Left cardiac atrium (tissue), 4 donors: ENCODE results near the gene OR51D1. TPM values are rescaled to one million over a fixed set of nuclear protein-coding genes. Genes with fewer than 3 reads are reported as not detected.

Experiments
- ATAC-seq, 2 donors: fragments of 200-7000 bp; cut with Tn5 transposase; one replicate each; pipeline ENCODE4 v1.9.1; 2020; ENCODE audit warnings: mild to moderate bottlenecking in 2 of 2, moderate library complexity in 2 of 2
- DNase-seq: peaks from one replicate; pipeline ENCODE4 v3.0.0-alpha.2; 2020
- intact Hi-C, 2 donors: fragments of 100-400 bp; cut with DNase I; formaldehyde crosslinking; loops; one replicate each; pipeline versions ENCODE4 v1.14.1 to v1.15.1; 2022 to 2023
- long read RNA-seq: library from polyadenylated mRNA; unstranded; transcript quantifications from one replicate; pipeline ENCODE4 v2.0.0, GENCODE V29; 2021
- total RNA-seq, 2 donors: library from RNA; stranded (reverse); fragmentation: NEBNext Ultra II Directional; extraction: Animal tissue kit (Norgen Biotek cat#: 25700); gene quantifications; one replicate each; pipeline ENCODE4 v1.2.1, GENCODE V29; 2021
- donor health status: DM: no; HTN: yes; CAD: no.
- donor health status: DM: no; HTN: yes; CAD: no; lungs with severe emphysema.
- donor health status: DM: yes; HTN: yes; CAD: no.
- donor health status: Dilated cardiomyopathy.

Gene OR51D1, protein sequence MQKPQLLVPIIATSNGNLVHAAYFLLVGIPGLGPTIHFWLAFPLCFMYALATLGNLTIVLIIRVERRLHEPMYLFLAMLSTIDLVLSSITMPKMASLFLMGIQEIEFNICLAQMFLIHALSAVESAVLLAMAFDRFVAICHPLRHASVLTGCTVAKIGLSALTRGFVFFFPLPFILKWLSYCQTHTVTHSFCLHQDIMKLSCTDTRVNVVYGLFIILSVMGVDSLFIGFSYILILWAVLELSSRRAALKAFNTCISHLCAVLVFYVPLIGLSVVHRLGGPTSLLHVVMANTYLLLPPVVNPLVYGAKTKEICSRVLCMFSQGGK
- not detected for total RNA-seq
- long read RNA-seq: 0 reads

DNA sequence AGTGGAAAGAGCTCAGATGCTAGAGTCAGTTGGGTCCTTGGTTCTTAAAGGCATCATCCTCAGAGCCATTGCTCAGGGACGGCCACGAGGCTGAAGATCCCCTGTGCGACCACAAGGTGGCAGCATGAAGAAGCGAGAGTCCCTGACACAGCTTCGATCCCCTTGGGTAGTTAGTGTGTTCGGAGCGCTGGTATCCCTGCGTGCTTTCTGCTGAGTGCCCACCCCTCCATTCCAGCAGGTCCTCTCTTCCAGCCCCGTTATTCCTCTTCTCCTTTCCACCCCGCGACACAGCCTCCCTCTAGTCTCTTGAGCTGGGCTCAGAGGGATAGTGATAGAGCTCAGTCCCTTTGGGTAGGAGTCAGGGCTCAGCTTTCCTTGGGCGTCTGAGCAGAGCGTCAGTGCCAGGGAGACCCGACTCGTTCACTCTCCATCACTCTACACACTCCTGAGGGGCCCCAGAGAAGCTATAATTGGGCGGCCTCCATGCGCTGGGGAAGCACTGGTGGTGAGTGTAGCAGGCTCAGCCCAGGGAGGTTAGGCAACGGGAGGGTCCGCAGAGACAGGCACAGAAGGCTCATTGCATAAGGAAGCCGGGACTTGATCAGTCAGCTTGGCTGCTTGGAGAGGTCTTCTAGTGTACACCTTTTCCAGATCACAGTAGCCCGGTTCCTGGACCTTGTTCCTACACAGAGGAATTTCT lies at the start of gene OR51D1:
Gene OR51D1 (plus strand): TSS at position 516 of the 700 bp plus-strand sequence. CDS start 2,314 bp downstream, outside the sequence.
- DNase-seq (peak; percentile 66), ATAC-seq (peak; percentile 95 to 96)
- intact Hi-C loops: loop anchor here (2.0 to 5.0 kb wide), 3 partner anchors 190 to 365 kb away; no protein-coding TSS in a partner anchor

GRCh38 chr11:4589017-4589416 lies 48.3 kb upstream of the OR51D1 start:
- intact Hi-C loops: no loop called here
- ATAC-seq (no peak), DNase-seq (no peak)

DNA sequence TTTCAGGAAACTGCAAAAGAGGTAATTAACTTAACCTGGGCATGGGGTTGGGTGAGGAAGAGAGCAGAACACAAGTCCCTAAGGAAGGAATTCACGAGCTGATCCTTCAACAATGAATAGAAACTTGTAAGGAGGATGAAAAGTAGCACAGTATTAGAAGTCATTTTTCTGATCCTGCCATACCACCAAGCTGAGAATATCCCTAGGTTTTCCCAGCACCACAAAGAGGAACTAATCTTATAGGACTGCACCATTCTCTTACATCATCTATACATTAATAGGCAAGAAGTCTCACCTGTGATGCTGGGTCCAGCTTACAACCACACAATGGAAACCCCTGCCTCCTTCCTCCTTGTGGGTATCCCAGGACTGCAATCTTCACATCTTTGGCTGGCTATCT lies 43.5 kb upstream of the OR51D1 start, which contains the start of gene OR52I1:
Gene OR52I1 (plus strand): TSS at position 301 of the 400 bp plus-strand sequence. CDS start 0 bp downstream, at position 301.
- DNase-seq: no peak
- intact Hi-C loops: no loop called here
- no peak for ATAC-seq

DNA sequence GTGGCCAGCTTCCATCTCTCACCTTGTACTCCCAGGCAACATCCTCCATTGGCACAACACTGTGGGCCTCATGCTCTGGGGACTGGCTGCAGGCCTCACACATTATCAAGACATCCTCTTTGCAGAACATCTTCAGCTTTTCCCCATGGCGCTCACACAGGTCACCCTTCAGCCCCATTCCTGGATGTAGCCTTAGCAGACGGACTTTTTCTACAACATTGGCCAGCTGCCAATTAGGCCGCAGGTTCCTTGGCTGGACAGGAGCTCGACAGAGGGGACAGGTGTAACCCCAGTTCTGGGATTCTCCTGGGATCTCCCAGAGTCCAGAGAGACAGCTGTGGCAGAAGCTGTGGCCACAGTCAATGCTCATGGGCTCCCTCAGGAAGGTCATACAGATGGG lies 32.2 kb upstream of the OR51D1 start:
- intact Hi-C loops: no loop called here
- no peak for DNase-seq
- no peak for ATAC-seq

- intact Hi-C loops: no loop called here
- no peak for ATAC-seq
- DNase-seq: no peak
Observed at GRCh38 chr11:4606231-4607015, 30.9 kb upstream of the OR51D1 start.

DNA sequence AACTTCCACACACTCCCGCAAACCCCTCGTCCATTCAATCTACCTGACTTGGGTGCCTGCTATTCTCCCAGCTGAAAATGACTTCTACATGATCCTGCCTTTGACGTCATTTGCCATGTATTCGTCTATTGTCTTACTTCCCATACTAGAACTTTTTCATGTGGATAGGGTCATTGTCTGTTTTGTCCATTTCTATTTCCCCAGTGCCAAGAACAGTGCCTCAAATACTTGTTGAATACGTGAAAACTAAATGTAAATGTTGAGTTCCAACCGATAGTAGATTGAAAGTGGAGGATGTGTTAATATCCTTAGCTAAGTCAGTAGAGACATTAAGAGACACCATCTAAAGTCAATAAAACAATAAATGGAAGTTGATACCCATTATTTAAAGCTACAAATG lies 30.2 kb upstream of the OR51D1 start:
- intact Hi-C loops: no loop called here
- DNase-seq (no peak), ATAC-seq (no peak)

- intact Hi-C loops: no loop called here
- DNase-seq (peak; percentile 97), ATAC-seq (peak; percentile 100)
Observed at GRCh38 chr11:4607781-4608666, 29.3 kb upstream of the OR51D1 start, which contains the start of gene TRIM68. TSS of gene TRIM68 (minus strand) at chr11:4608231. CDS start at chr11:4605504, 2,727 bp downstream.

DNA sequence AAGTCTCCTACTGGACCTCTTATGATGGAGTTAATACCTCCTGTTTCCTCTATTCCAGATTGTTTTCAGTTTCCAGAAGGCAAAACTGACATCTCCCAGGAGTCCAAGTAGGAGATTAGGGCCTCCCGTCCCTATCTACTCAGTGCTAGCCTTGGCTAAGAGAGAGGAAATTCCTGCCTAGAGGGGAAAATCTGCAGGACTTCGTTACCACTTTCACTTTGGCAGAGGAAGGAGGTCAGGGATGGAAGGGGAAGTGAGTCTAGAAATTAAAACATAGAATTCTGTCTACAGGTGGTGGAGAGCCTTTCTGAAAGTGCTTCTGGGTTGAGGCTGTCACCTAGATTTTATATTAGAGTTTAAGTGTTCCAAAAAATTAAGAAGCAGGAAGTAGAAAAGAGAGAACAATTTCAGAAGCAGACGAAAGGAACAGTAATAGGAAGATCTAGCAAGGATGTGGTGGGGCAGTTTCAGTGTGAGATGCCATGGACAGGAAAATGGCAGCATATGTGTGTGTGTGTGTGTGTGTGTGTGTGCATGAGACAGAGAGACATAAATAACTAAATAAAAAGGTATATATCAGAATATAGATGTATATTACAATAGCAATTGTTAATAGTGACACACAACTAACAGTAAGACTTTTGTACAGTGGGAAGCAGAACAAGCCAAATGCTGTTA lies 26.9 kb upstream of the OR51D1 start:
- intact Hi-C loops: no loop called here
- no peak for ATAC-seq
- DNase-seq: no peak

GRCh38 chr11:4611986-4612385 lies 25.3 kb upstream of the OR51D1 start:
- intact Hi-C loops: no loop called here
- ATAC-seq: no peak
- no peak for DNase-seq

DNA sequence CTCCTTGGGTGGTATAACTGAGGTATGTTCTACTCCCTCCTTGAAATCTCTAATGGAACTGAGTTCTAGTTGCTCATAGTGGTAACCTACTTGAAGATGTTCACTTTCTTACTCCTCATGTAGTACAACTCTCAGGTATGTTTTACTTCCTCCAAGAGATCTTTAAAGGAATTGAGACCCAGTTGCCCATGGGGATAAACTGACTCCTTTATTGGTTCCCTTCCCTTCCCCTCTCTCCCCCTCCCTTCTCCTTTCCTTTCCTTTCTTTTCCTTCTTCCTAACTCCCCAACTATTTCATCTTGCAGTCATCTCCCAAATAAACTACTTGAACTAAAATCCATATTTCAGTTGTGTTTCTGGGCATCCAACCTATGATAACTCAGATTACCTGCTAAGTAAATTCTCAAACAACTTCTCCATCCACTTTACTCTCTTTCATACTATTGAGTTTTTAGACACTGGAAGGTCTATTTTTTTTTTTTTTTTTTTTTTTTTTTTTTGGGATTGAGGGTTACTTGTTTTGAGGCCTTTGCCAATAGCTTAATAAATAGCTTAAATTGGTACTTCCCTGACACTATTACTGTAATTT lies 21.3 kb upstream of the OR51D1 start:
- no peak for ATAC-seq
- no peak for DNase-seq
- intact Hi-C loops: no loop called here

DNA sequence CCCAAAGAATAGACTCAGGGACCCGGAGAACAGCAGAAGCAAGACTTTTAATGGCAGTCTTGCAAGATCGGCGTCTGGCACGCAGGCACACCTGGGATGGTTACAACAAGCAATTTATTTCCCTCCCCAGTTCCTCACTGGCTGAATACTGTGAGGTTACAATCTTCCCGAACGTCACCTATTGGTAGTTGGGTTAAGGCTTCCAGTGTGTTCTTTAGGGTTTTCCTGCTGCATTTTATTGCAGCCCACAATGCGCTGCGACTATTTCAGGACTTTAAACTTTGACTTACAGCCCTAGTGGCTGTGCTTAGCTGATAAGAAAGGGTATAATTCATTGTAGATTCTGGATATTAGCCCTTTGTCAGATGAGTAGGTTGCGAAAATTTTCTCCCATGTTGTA lies 17.8 kb upstream of the OR51D1 start:
- intact Hi-C loops: no loop called here
- DNase-seq: no peak
- ATAC-seq: no peak

DNA sequence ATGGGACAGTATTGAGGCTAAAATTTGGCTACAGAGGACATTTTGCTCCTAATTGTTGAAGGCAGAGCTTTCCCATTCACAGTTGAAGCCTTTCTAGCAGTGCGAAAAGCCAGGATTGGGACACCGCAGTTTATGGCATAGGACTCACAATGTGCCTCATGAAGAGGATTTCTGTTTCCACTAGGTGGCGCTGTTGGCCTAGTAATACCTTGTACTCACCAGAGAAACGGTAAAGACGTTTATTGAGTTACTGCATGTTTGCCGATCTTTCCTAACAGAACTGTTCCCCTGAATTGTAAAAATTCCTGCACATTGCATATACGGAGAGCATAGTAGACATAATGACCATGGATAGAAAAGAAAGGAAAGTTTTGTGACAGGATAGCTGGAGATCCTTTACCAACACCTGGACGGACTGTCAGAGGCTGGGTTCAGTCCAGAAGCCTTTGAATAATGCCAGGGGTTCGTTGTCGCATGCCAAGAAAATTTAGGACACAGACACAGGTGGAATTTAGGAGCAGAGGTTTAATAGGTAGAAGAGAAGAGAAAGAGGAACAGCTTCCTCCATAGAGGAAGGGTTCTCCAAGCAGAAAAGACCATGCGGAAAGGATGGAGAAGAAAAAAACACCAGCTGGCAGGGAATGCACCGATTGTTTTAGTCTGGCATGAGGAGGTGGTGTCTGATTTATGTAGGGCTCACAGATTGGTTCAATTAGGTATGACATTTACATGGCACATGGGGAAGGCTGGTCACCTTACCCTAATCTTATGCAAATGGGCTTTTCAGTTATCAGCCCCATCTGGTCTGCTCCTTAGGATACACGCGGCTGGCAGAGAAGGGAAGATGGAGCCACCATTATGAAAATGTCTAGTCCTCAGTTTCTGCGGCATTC lies 10.8 kb upstream of the OR51D1 start:
- intact Hi-C loops: loop anchor here in 1 of 2 donors (2.0 to 5.0 kb wide), 2 partner anchors 378 to 1181 kb away; partner anchors contain the start of gene OR52N2
- ATAC-seq (peak; percentile 52 to 61), DNase-seq (peak; percentile 39)

DNA sequence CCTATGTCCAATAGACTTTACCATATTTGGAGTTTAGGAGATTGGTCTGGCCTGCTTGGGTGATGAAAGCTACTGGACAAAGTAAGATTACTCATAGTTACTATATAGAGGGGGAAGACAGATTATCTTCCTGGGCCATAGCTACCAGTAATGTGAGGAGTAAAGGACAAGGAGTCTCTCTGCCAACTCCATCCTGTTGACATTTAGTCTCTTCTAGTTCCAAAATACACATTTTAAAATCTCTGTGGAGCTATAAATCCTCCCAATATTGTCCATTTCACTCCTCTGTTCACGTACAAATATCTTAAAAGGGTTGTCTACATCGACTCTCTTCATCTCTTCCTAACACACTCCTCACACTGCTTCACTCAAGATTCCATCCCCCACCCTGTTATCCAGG lies 1.1 kb upstream of the OR51D1 start:
- no peak for ATAC-seq
- no peak for DNase-seq
- intact Hi-C loops: loop anchor here (2.0 to 5.0 kb wide), 3 partner anchors 191 to 366 kb away; no protein-coding TSS in a partner anchor

DNA sequence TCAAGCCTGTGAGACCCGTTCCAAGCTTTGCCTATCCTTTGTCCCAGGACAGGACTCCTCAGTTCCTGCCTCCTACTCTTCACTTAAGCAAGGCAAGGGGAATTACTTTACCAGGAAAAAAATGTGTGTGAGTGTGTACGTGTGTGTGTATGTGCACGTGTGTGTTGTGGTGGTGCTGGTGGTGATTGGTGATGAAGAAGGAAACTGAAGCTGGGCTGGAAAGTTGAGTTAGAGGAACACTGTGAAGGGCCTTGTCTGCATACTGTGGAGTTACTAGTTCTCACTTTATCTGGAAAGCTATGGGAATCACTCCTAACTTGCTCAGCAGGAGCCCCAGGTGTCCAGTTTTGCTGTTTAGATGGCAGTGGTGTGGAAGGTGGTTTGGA lies 378 bp downstream of the OR51D1 start:
- no peak for DNase-seq
- intact Hi-C loops: loop anchor here (2.0 to 5.0 kb wide), 3 partner anchors 189 to 365 kb away; no protein-coding TSS in a partner anchor
- ATAC-seq: no peak

DNA sequence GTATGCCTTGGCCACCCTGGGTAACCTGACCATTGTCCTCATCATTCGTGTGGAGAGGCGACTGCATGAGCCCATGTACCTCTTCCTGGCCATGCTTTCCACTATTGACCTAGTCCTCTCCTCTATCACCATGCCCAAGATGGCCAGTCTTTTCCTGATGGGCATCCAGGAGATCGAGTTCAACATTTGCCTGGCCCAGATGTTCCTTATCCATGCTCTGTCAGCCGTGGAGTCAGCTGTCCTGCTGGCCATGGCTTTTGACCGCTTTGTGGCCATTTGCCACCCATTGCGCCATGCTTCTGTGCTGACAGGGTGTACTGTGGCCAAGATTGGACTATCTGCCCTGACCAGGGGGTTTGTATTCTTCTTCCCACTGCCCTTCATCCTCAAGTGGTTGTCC lies 2.7 kb downstream of the OR51D1 start:
- no peak for DNase-seq
- intact Hi-C loops: loop anchor here in 1 of 2 donors (5.0 kb wide), 2 partner anchors 187 to 362 kb away; no protein-coding TSS in a partner anchor
- ATAC-seq: no peak

- intact Hi-C loops: no loop called here
- no peak for ATAC-seq
- no peak for DNase-seq
Observed at GRCh38 chr11:4641501-4641900, 4.2 kb downstream of the OR51D1 start.
